ENCODE results near the gene ZNF141. TPM values are rescaled to one million over a fixed set of nuclear protein-coding genes. Genes with fewer than 3 reads are reported as not detected.
"Not testable (repeated sequence)": the region's sequence is repeated elsewhere in the genome, so short reads cannot be mapped to it uniquely, and the experiment has no call there.

Gene ZNF141
- 71.9 and 133 TPM in 2 replicates for total RNA-seq (2014; rRNA removed; shearing (Covaris generic); ENCODE audit: low replicate concordance)

DNA sequence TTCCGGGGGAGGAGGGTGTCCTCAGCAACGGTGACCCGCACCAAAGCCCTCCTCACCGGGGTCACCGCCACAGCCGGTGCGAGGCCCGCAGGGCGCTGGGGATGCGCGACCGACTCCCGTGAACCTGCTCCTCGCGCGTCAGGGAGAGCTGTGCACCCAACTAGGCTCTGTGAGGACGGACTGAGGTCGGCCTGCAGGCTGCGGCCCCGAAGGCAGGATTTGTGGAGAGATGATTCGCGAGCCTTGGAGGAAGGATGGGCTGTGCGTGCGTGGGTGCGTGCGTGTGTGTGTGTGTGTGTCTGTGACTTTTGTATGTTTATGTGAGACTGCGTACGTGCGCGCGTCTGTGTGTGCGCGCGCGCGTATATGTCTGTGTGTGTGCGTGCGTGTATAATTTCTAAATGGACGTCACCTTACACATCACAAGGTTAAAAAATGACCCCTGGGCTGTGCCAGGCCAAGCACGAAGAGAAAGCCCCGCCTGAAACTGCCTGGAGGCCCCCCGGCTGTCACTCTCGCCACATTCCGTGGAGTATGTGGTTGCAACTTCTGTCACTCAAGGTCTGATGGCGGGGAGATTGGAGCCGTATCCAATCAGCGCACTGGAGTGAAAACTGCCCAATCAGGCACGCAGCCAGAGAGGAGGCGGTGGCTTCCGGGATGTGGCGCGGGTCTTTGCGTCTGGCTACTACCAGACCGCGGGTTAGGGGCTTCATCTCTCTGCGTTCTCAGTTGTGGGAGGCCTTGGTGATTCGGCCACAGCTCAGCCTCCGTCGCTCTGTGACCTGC, at the start of gene ZNF141:
ZNF141 (plus strand) TSS at position 672 of the 789 bp plus-strand sequence. CDS start 170 bp downstream, outside the sequence.
- Histone ChIP-seq H4K20me1 (ENCODE audit: insufficient read depth, low read depth, low read length) (no peaks in the 10 kb centered on the region), H3K9ac (ENCODE audit: low read length) (peak within 1 kb of the TSS; percentile 95), H3K9me2 (replicated peaks; ENCODE audit: insufficient read depth, low read length) (no peaks in the 10 kb centered on the region), H3K9me3 (ENCODE audit: low read length) (peaks cover 35% of the 10 kb centered on the region), H2AFZ (ENCODE audit: low read length) (peak within 1 kb of the TSS; percentile 83; the same call in 1 of the 2 replicates), H3K27me3 (ENCODE audit: low read length) (no peaks in the 10 kb centered on the region), H3K79me2 (ENCODE audit: low read length) (peaks cover 60% of the 10 kb centered on the region), H3K4me2 (ENCODE audit: low read depth, low read length, poor library complexity, severe bottlenecking) (peak within 1 kb of the TSS; percentile 81), H3K27ac (ENCODE audit: low read length) (peak within 1 kb of the TSS; percentile 91), H3K4me1 (ENCODE audit: low read length) (peaks cover 16% of the 10 kb centered on the region), H3K4me3 (ENCODE audit: low read length) (peak within 1 kb of the TSS; percentile 96), H3K36me3 (ENCODE audit: insufficient read depth, low read length) (peaks cover 59% of the 10 kb centered on the region)
- DNase-seq: peak; percentile 96

DNA sequence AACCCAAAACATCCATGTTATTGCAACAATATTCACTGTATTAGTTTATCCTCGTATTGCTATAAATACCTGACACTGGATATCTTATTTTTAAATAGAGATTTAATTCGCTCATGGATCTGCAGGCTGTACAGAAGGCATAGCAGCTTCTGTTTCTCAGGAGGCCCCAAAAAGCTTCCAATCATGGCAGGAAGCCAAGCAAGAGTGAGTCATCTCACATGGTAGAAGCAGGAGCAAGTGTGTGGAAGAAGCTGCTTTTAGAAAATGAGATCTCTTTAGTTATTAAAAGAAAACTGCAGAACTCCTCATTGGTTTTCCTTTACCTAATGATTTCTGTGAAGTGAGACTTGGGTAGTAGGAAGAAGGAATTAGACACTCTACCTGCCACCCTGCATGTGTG, 48.7 kb upstream of the ZNF141 start:
- Histone ChIP-seq H3K4me3 (ENCODE audit: low read length) (no peak overlapping the region), H3K9me2 (replicated peaks; ENCODE audit: insufficient read depth, low read length) (no peaks in the 10 kb centered on the region), H3K27ac (ENCODE audit: low read length) (no peak overlapping the region), H3K9me3 (ENCODE audit: low read length) (peaks cover 40% of the 10 kb centered on the region), H4K20me1 (ENCODE audit: insufficient read depth, low read depth, low read length) (no peaks in the 10 kb centered on the region), H3K79me2 (ENCODE audit: low read length) (no peaks in the 10 kb centered on the region), H3K4me1 (ENCODE audit: low read length) (no peaks in the 10 kb centered on the region), H3K36me3 (ENCODE audit: insufficient read depth, low read length) (no peaks in the 10 kb centered on the region; the same call in 1 of the 2 replicates), H3K4me2 (ENCODE audit: low read depth, low read length, poor library complexity, severe bottlenecking) (no peak overlapping the region), H3K9ac (ENCODE audit: low read length) (no peak overlapping the region), H2AFZ (ENCODE audit: low read length) (no peak overlapping the region), H3K27me3 (ENCODE audit: low read length) (no peaks in the 10 kb centered on the region)
- no peak for DNase-seq

DNA sequence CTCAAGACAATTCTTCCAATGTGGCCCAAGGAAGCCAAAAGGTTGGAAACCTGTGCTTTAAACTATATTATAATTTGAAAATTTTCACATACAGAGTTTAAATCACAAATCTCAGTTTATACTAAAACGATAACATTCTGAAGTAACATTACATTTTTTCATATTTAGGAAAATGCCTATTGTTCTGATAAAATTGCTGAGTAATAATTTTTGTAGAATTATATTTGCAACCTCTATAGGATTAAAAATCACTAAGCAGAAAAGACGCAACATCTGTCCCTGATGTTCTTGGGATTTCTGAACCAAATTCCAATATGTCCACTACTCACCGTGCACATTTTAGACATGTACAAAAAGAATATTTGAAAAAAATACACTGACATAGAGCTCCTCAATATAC, 42.9 kb upstream of the ZNF141 start:
- Histone ChIP-seq H3K27me3 (ENCODE audit: low read length) (no peaks in the 10 kb centered on the region), H3K27ac (ENCODE audit: low read length) (no peak overlapping the region), H3K4me3 (ENCODE audit: low read length) (no peak overlapping the region), H3K9me2 (replicated peaks; ENCODE audit: insufficient read depth, low read length) (no peaks in the 10 kb centered on the region), H3K9me3 (ENCODE audit: low read length) (peaks cover 27% of the 10 kb centered on the region), H4K20me1 (ENCODE audit: insufficient read depth, low read depth, low read length) (no peaks in the 10 kb centered on the region), H3K4me2 (ENCODE audit: low read depth, low read length, poor library complexity, severe bottlenecking) (no peak overlapping the region), H3K4me1 (ENCODE audit: low read length) (peaks cover 7% of the 10 kb centered on the region), H3K79me2 (ENCODE audit: low read length) (no peaks in the 10 kb centered on the region), H3K36me3 (ENCODE audit: insufficient read depth, low read length) (no peaks in the 10 kb centered on the region; the same call in 1 of the 2 replicates), H2AFZ (ENCODE audit: low read length) (no peak overlapping the region), H3K9ac (ENCODE audit: low read length) (no peak overlapping the region)
- no peak for DNase-seq

DNA sequence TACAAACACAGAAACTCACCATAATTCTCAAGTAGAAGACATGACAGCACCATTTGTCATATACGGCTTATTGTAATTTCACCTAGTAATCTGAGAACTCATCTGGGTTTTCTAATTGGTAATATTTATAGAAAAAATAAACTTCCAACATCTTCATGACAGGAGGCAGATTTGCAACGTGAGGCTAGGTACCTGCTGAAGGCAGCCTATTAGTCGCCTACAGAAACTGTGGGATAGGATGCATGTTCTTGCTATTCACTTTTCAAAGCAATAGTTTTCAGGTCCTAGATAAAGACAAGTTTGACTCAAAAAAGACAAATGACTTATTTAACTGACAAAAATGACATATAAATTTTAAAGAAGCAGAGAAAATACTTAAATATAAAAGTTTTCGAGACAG, 35.2 kb upstream of the ZNF141 start:
- H3K9me3 ChIP-seq (ENCODE audit: low read length): peaks cover 19% of the 10 kb centered on the region

DNA sequence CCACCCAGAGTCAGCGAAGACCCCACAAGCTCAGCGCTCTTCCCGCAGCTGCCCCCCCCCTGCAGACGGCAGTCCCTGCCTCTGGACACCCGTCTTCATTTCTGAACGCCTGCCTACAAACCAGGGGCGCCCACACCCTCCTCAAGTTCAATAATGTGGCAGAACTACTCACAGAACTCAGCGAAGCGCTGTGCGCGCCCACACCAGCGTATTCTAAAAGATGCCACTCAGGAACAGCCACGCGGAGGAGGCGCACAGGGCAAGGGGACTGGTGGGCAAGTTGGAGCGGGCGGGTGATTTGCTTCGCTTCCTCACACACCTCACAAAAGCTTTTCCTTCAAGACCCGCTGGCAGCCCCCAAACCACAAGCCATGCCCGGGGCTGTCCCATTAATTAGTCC, 33.1 kb upstream of the ZNF141 start:
- H4K20me1 ChIP-seq (ENCODE audit: insufficient read depth, low read depth, low read length); H3K79me2 ChIP-seq (ENCODE audit: low read length); H3K4me3 ChIP-seq (ENCODE audit: low read length); H3K27ac ChIP-seq (ENCODE audit: low read length); H3K9ac ChIP-seq (ENCODE audit: low read length); H3K4me2 ChIP-seq (ENCODE audit: low read depth, low read length, poor library complexity, severe bottlenecking); H3K9me2 ChIP-seq (replicated peaks; ENCODE audit: insufficient read depth, low read length); H3K27me3 ChIP-seq (ENCODE audit: low read length); H2AFZ ChIP-seq (ENCODE audit: low read length): not testable (repeated sequence)
- Histone ChIP-seq H3K4me1 (ENCODE audit: low read length) (peaks cover 27% of the 10 kb centered on the region), H3K36me3 (ENCODE audit: insufficient read depth, low read length) (peaks cover 13% of the 10 kb centered on the region; the same call in 1 of the 2 replicates), H3K9me3 (ENCODE audit: low read length) (peaks cover 27% of the 10 kb centered on the region)
- peak; percentile 15 for DNase-seq

More for the DNA sequence above, 35.2 kb upstream of the ZNF141 start:
- no peaks in the 10 kb centered on the region for H4K20me1 ChIP-seq (ENCODE audit: insufficient read depth, low read depth, low read length)
- H3K27ac ChIP-seq (ENCODE audit: low read length): peak overlapping the region; percentile 56
- H3K4me1 ChIP-seq (ENCODE audit: low read length): peaks cover 13% of the 10 kb centered on the region
- no peak for DNase-seq
- H3K9me2 ChIP-seq (replicated peaks; ENCODE audit: insufficient read depth, low read length): no peaks in the 10 kb centered on the region
- no peaks in the 10 kb centered on the region for H3K79me2 ChIP-seq (ENCODE audit: low read length)
- H3K36me3 ChIP-seq (ENCODE audit: insufficient read depth, low read length): peaks cover 5% of the 10 kb centered on the region; the same call in 1 of the 2 replicates
- no peaks in the 10 kb centered on the region for H3K27me3 ChIP-seq (ENCODE audit: low read length)
- no peak overlapping the region for H3K9ac ChIP-seq (ENCODE audit: low read length)
- H3K4me3 ChIP-seq (ENCODE audit: low read length): no peak overlapping the region
- H3K4me2 ChIP-seq (ENCODE audit: low read depth, low read length, poor library complexity, severe bottlenecking): no peak overlapping the region
- H2AFZ ChIP-seq (ENCODE audit: low read length): no peak overlapping the region

DNA sequence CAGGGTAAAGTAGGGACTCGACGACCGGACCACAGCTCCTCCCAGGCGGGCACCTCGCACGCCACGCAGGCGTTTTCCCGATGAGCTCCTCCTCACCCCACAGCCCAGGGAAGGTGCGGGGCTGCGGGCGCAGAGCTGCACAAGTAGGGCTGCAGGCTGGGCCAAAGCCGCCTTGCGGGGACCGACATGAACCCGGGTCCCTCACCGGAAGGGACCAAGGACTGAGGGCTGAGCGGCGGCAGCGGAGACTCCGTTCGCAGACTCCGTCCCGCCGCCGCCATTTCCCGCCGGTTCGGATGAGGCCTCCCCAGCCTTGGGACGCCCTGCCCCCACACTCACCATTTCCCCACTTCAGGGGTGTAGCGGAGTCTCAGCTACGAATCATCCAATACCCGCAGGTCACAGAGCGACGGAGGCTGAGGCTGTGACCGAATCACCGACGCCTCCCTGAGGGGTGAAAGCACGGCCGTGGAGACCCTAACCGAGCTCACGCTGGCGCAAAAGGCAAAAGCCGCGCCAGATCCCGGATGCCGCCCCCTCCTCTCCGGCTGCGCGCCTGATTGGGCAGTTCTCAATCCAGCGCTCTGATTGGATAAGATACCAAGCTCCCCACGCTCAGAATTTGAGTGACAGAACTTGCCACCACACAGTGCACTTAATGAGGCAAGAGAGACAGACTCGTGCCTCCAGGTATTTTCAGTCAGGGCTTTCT, 32.5 kb upstream of the ZNF141 start, which contains the start of gene ZNF732:
ZNF732 (minus strand) TSS at position 506 of the 712 bp plus-strand sequence; CDS start at position 342, 164 bp downstream.
- no peaks in the 10 kb centered on the region for H3K9me2 ChIP-seq (replicated peaks; ENCODE audit: insufficient read depth, low read length)
- no peaks in the 10 kb centered on the region for H3K79me2 ChIP-seq (ENCODE audit: low read length)
- peaks cover 13% of the 10 kb centered on the region; the same call in 1 of the 2 replicates for H3K36me3 ChIP-seq (ENCODE audit: insufficient read depth, low read length)
- no peak within 1 kb of the TSS for H2AFZ ChIP-seq (ENCODE audit: low read length)
- peaks cover 27% of the 10 kb centered on the region for H3K4me1 ChIP-seq (ENCODE audit: low read length)
- peak within 1 kb of the TSS; percentile 71 for H3K9ac ChIP-seq (ENCODE audit: low read length)
- H3K9me3 ChIP-seq (ENCODE audit: low read length): peaks cover 27% of the 10 kb centered on the region
- H3K27ac ChIP-seq (ENCODE audit: low read length): peak within 1 kb of the TSS; percentile 98
- peak within 1 kb of the TSS; percentile 51 for H3K4me2 ChIP-seq (ENCODE audit: low read depth, low read length, poor library complexity, severe bottlenecking)
- H3K27me3 ChIP-seq (ENCODE audit: low read length): no peaks in the 10 kb centered on the region
- H4K20me1 ChIP-seq (ENCODE audit: insufficient read depth, low read depth, low read length): no peaks in the 10 kb centered on the region
- H3K4me3 ChIP-seq (ENCODE audit: low read length): peak within 1 kb of the TSS; percentile 42
- peak; percentile 23 for DNase-seq

DNA sequence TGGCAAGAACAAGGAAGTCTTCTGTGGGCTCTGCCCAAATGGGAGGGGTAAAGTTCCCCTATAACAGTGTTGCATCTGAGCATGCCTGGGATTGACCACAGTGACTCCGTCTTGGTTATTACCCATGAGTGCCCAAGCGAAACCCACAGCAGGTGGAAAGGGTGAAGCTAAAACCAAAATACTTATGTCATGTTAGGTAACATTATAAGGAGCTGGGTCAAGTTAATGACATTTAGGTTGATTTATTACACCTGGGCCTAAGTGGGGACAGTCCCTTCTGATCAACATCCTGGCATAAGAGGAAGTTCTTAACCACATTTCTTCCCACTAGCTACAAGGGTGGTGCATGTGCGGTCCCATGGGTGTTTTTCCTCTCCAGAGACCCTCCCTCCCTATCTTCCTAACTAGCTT, 31.1 kb upstream of the ZNF141 start:
- Histone ChIP-seq H3K9me3 (ENCODE audit: low read length) (peaks cover 37% of the 10 kb centered on the region), H3K4me2 (ENCODE audit: low read depth, low read length, poor library complexity, severe bottlenecking) (peak overlapping the region; percentile 51), H3K9me2 (replicated peaks; ENCODE audit: insufficient read depth, low read length) (no peaks in the 10 kb centered on the region), H3K79me2 (ENCODE audit: low read length) (no peaks in the 10 kb centered on the region), H3K36me3 (ENCODE audit: insufficient read depth, low read length) (peaks cover 22% of the 10 kb centered on the region; the same call in 1 of the 2 replicates), H3K4me3 (ENCODE audit: low read length) (peak overlapping the region; percentile 14; the same call in 1 of the 2 replicates), H3K27ac (ENCODE audit: low read length) (peak overlapping the region; percentile 98), H3K9ac (ENCODE audit: low read length) (peak overlapping the region; percentile 71; the same call in 1 of the 2 replicates), H4K20me1 (ENCODE audit: insufficient read depth, low read depth, low read length) (no peaks in the 10 kb centered on the region), H3K27me3 (ENCODE audit: low read length) (no peaks in the 10 kb centered on the region), H2AFZ (ENCODE audit: low read length) (no peak overlapping the region), H3K4me1 (ENCODE audit: low read length) (peaks cover 27% of the 10 kb centered on the region)
- peak; percentile 98 for DNase-seq

DNA sequence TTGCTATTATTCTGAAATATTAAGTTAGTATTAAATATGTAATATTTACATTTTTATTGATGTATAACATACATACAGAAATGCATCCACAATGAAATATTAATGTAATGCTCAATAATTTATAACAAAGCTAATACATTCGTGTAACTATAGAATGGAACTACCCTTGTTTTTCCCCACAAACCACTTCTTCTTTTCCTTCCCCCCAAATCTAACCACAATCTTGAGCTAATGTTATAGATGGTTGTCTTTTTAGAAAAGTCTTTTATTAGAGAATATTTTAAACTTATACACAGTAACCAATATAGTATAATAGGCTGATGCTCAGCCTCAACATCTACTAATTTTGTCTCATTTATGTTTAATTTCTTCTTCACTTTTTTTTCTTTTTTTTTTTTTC, 27.8 kb upstream of the ZNF141 start:
- Histone ChIP-seq H2AFZ (ENCODE audit: low read length) (no peak overlapping the region), H3K4me1 (ENCODE audit: low read length) (peaks cover 42% of the 10 kb centered on the region), H3K27me3 (ENCODE audit: low read length) (no peaks in the 10 kb centered on the region), H3K9me2 (replicated peaks; ENCODE audit: insufficient read depth, low read length) (no peaks in the 10 kb centered on the region), H3K9me3 (ENCODE audit: low read length) (peaks cover 32% of the 10 kb centered on the region), H3K4me2 (ENCODE audit: low read depth, low read length, poor library complexity, severe bottlenecking) (no peak overlapping the region), H3K36me3 (ENCODE audit: insufficient read depth, low read length) (peaks cover 25% of the 10 kb centered on the region; the same call in 1 of the 2 replicates), H3K79me2 (ENCODE audit: low read length) (no peaks in the 10 kb centered on the region), H3K9ac (ENCODE audit: low read length) (no peak overlapping the region), H3K4me3 (ENCODE audit: low read length) (no peak overlapping the region), H4K20me1 (ENCODE audit: insufficient read depth, low read depth, low read length) (no peaks in the 10 kb centered on the region), H3K27ac (ENCODE audit: low read length) (peak overlapping the region; percentile 98)
- DNase-seq: no peak
